C4-2B (cell line): Measurements from ENCODE around the gene SIRT3.

Experiments used
- H3K27ac ChIP-seq: fragments of 450-650 bp; 2 replicates; pipeline ENCODE4 v1.5.1; 2017
- ZFX ChIP-seq: fragments of 450-650 bp; IDR thresholded peaks from 2 replicates; pipeline ENCODE4 v1.6.1; 2017
- TF ChIP-seq, protein P1 (sequence below): fragments of 450-650 bp; conservative IDR thresholded peaks from 2 replicates; pipeline ENCODE4 v1.5.1; 2017; ENCODE audit warnings: mild to moderate bottlenecking

The SIRT3 gene

DNA sequence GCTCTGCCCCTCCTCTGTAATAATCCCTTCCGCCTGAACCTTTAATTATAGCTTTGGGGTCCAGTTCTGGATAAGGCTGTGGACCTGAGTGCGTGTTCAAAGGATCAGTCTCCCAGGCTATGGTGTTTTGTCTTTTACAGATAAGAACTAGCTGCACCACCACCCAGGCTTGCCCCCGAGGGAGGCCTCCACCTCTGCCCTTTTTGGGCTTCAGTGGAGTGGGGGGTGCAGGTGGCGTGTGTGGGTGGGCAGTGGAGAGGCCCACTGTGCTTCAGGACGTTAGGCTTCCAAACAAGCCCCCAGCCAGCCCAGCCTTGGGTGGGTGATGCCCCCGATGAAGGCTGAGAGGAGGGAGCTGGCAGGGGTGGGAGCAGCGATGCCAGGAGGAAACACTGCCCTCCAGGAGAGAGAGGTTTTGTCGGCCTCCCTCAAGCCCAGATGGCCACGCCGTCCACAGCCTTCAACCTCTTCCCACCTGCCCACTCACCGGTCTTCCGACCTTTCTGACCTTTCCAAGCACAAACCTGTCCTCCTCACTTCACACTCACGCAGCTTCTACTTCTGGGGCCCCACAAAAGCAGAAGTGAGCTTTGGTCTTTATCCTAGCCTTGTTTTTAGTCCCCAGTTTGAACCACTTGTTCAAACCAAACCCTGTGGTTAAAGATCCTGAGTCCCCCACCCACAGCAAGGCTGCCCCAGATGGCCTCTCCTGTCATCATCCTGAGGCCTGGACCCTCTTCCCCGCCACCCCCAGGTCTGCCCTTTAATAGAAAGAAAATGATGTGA lies 21.0 kb upstream of the SIRT3 start:
- no peak overlapping the region for H3K27ac ChIP-seq
- no peak for TF ChIP-seq ZFX
- TF ChIP-seq, protein P1, sequence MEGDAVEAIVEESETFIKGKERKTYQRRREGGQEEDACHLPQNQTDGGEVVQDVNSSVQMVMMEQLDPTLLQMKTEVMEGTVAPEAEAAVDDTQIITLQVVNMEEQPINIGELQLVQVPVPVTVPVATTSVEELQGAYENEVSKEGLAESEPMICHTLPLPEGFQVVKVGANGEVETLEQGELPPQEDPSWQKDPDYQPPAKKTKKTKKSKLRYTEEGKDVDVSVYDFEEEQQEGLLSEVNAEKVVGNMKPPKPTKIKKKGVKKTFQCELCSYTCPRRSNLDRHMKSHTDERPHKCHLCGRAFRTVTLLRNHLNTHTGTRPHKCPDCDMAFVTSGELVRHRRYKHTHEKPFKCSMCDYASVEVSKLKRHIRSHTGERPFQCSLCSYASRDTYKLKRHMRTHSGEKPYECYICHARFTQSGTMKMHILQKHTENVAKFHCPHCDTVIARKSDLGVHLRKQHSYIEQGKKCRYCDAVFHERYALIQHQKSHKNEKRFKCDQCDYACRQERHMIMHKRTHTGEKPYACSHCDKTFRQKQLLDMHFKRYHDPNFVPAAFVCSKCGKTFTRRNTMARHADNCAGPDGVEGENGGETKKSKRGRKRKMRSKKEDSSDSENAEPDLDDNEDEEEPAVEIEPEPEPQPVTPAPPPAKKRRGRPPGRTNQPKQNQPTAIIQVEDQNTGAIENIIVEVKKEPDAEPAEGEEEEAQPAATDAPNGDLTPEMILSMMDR, result no peak

DNA sequence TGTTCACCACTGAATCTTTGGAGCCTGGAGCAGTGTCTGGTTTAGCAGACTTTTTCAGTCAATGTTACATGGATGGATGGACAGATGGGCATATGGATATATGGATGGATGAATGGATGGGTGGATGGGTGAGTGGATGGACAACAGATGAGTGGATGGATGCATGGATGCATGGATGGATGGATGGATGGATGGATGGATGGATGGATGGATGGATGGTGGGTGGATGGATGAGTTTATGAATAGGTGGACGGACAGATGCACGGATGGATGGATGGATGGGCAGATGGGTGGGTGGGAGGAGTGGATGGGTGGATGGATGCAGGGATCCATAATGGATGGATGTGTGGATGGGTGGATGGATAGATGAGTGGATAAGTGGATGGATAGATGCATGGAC lies 19.7 kb upstream of the SIRT3 start:
- no peak for TF ChIP-seq ZFX
- TF ChIP-seq, protein P1, result no peak
- no peak overlapping the region for H3K27ac ChIP-seq

GRCh38 chr11:255176-255575 lies 19.0 kb upstream of the SIRT3 start:
- H3K27ac ChIP-seq, result no peak overlapping the region

DNA sequence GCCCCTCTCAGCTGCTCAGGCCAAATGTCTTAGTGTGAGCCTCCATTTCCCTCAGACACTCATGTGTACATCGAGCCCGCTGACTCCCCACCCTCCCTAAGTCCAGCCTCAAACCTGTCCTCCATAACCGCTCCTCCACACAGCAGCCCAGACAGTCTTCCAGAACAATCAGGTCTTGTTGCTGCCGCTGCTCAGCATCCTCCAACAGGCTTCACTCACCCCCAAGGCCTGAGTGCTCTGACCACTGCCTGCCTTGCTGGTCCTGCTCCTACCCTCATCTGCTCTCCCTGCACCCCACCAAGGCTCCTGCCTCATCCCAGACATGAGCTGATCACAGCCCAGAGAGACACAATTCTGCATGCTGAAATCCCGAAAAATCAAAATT lies 17.7 kb upstream of the SIRT3 start:
- TF ChIP-seq ZFX, result no peak
- TF ChIP-seq, protein P1, result no peak
- H3K27ac ChIP-seq, result no peak overlapping the region

More at GRCh38 chr11:255176-255575, 19.0 kb upstream of the SIRT3 start:
- TF ChIP-seq, protein P1, result no peak
- no peak for TF ChIP-seq ZFX

GRCh38 chr11:253160-253885 lies 17.2 kb upstream of the SIRT3 start:
- no peak for TF ChIP-seq ZFX
- TF ChIP-seq, protein P1, result no peak
- no peak overlapping the region for H3K27ac ChIP-seq

GRCh38 chr11:252666-253065 lies 16.5 kb upstream of the SIRT3 start:
- TF ChIP-seq, protein P1, result no peak
- TF ChIP-seq ZFX, result no peak
- H3K27ac ChIP-seq, result no peak overlapping the region

DNA sequence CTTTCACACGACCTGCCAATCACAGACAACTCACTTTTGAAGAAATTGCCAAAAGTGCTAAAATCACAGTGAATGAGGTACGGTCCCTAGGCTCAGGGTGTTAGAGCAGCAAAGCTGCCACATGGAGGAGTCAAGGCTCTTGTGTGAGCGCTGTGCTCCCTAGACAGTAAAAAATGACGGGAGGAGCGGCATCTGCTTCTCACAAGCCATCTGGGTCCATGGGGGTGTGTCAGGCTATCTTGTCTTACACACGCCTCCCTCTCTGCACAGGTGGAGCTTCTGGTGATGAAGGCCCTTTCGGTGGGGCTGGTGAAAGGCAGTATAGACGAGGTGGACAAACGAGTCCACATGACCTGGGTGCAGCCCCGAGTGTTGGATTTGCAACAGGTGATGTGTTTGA lies 15.4 kb upstream of the SIRT3 start:
- TF ChIP-seq ZFX, result no peak
- TF ChIP-seq, protein P1, result no peak
- H3K27ac ChIP-seq, result no peak overlapping the region
